Measurements from ENCODE around the gene RAB20. TPM values are rescaled to one million over a fixed set of nuclear protein-coding genes. Genes with fewer than 3 reads are reported as not detected.

The RAB20 gene
- total and polyA plus RNA-seq, 10 of the 15 experiments (the other 5 are each of a cell fraction or from before 2014, with no cell fraction given): 0.48 to 33.1 (median 9.6) TPM

DNA sequence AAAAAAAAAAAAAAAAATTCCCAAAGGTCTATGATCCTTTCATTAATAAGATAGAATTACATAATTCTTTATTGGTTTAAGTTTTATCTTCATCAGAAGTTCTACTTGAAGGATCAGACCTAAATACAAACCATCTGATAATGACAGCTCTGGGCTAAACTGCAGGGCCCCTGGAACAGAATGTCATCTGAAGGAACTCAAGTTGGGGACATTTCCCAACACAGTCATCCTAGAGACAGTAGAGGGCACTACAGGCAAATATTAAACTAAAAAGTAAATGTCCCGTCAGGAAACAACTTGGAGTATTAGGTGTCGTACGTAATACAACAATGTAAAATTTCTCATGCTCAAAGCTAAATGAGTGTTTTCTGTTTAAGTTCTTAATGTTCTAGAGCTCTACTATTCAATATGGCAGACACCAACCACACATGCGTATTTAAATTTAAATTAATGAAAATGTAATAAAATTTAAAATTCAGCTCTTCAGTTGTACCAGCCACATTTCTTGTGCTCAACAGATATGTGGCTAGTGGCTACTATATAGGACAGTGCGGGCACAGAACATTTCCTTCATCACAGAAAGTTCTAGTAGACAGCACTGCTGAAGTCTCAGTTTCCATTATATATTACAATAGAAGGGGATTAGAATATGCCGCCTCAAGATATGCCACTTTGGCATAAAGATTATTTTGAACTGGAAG lies 32.1 kb upstream of the RAB20 start:
- no peaks in the 10 kb centered on the region for H3K27me3 ChIP-seq (replicated peaks in 1 of 2; ENCODE audit: control insufficient read depth in 2 of 2, insufficient read depth in 2 of 2, low read length in 1 of 2)
- no peaks in the 10 kb centered on the region for H3K79me2 ChIP-seq (ENCODE audit: control insufficient read depth, insufficient read depth, low read length)
- no peak overlapping the region; the same call in 1 of the 2 replicates for H2AFZ ChIP-seq (ENCODE audit: control insufficient read depth, low read depth, low read length)
- no peaks in the 10 kb centered on the region for H3K9me3 ChIP-seq (replicated peaks; ENCODE audit: control insufficient read depth, insufficient read depth, low read length)
- RAD21 ChIA-PET (ENCODE audit: unreplicated experiment): interaction anchor here (0.6 to 2.4 kb wide), 24 partner anchors 9 to 1679 kb away, joined by 3 to 20 read pairs (median 3); partner anchors contain the start of gene NAXD
- ATAC-seq: peak; percentile 97
- 23% methylated on average over 6 of the region's 6 CpGs for WGBS (ENCODE audit: insufficient coverage, insufficient replicate concordance, low lambda C conversion rate, missing lambda C conversion rate)
- no peak overlapping the region for H3K4me3 ChIP-seq
- no peak overlapping the region for H3K9ac ChIP-seq (ENCODE audit: control insufficient read depth, insufficient read depth, low read length)
- no peaks in the 10 kb centered on the region for H3K4me1 ChIP-seq (ENCODE audit: control insufficient read depth, insufficient read depth, low read length)
- no peak overlapping the region for H3K4me2 ChIP-seq (ENCODE audit: control insufficient read depth, insufficient read depth)
- in situ Hi-C loops (cut with MboI): loop anchor here (10.0 kb wide), 1 partner anchor 451 kb away; no protein-coding TSS in a partner anchor
- no peak overlapping the region for H3K27ac ChIP-seq (ENCODE audit: control insufficient read depth, insufficient read depth)
- no peaks in the 10 kb centered on the region for H3K36me3 ChIP-seq (ENCODE audit: control insufficient read depth in 2 of 2, insufficient read depth in 2 of 2, low read length in 1 of 2)
- H4K20me1 ChIP-seq (ENCODE audit: control insufficient read depth, insufficient read depth): no peaks in the 10 kb centered on the region
- BruUV-seq (replicated peaks): no TSS peak
- no peak for DNase-seq (ENCODE audit: low read depth, low spot score)
- POLR2A ChIA-PET: interaction anchor here (0.7 kb wide), 3 partner anchors 10 to 130 kb away, joined by 3 to 6 read pairs (median 6); no protein-coding TSS in a partner anchor
- intact Hi-C loops (cut with micrococcal nuclease; ENCODE audit: unreplicated experiment): loop anchor here (1.0 to 5.0 kb wide), 6 partner anchors 23 to 454 kb away; partner anchors contain the start of gene ING1
- peak; percentile 86 for FAIRE-seq
- SMC1A ChIA-PET (ENCODE audit: uncharacterized antibody, unreplicated experiment): interaction anchor here (0.6 to 4.3 kb wide), 25 partner anchors 9 to 370 kb away, joined by 3 to 50 read pairs (median 4); partner anchors contain the start of gene NAXD
- CTCF ChIA-PET: interaction anchor here (0.7 to 5.9 kb wide), 35 partner anchors 9 to 474 kb away, joined by 3 to 82 read pairs (median 4); partner anchors contain the start of genes NAXD and RAB20
- TF ChIP-seq, protein P1, sequence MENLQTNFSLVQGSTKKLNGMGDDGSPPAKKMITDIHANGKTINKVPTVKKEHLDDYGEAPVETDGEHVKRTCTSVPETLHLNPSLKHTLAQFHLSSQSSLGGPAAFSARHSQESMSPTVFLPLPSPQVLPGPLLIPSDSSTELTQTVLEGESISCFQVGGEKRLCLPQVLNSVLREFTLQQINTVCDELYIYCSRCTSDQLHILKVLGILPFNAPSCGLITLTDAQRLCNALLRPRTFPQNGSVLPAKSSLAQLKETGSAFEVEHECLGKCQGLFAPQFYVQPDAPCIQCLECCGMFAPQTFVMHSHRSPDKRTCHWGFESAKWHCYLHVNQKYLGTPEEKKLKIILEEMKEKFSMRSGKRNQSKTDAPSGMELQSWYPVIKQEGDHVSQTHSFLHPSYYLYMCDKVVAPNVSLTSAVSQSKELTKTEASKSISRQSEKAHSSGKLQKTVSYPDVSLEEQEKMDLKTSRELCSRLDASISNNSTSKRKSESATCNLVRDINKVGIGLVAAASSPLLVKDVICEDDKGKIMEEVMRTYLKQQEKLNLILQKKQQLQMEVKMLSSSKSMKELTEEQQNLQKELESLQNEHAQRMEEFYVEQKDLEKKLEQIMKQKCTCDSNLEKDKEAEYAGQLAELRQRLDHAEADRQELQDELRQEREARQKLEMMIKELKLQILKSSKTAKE (IDR thresholded peaks at IDR 0.05; ENCODE audit: low read depth, poor library complexity, severe bottlenecking): peak; percentile 58
- TF ChIP-seq NR2F1 (conservative IDR thresholded peaks at IDR 0.05): no peak
- TF ChIP-seq MXI1 (IDR thresholded peaks at IDR 0.05; ENCODE audit: low read depth, low read length): no peak
- no peak for TF ChIP-seq ZNF207 (IDR thresholded peaks at IDR 0.05; ENCODE audit: borderline replicate concordance)
- TF ChIP-seq, protein P2, sequence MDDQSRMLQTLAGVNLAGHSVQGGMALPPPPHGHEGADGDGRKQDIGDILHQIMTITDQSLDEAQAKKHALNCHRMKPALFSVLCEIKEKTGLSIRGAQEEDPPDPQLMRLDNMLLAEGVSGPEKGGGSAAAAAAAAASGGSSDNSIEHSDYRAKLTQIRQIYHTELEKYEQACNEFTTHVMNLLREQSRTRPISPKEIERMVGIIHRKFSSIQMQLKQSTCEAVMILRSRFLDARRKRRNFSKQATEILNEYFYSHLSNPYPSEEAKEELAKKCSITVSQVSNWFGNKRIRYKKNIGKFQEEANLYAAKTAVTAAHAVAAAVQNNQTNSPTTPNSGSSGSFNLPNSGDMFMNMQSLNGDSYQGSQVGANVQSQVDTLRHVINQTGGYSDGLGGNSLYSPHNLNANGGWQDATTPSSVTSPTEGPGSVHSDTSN (IDR thresholded peaks at IDR 0.05; ENCODE audit: insufficient replicate concordance, low read depth, low read length): no peak
- no peak for TF ChIP-seq ASH2L (IDR thresholded peaks at IDR 0.05; ENCODE audit: borderline replicate concordance, low read depth)
- TF ChIP-seq, protein P3, sequence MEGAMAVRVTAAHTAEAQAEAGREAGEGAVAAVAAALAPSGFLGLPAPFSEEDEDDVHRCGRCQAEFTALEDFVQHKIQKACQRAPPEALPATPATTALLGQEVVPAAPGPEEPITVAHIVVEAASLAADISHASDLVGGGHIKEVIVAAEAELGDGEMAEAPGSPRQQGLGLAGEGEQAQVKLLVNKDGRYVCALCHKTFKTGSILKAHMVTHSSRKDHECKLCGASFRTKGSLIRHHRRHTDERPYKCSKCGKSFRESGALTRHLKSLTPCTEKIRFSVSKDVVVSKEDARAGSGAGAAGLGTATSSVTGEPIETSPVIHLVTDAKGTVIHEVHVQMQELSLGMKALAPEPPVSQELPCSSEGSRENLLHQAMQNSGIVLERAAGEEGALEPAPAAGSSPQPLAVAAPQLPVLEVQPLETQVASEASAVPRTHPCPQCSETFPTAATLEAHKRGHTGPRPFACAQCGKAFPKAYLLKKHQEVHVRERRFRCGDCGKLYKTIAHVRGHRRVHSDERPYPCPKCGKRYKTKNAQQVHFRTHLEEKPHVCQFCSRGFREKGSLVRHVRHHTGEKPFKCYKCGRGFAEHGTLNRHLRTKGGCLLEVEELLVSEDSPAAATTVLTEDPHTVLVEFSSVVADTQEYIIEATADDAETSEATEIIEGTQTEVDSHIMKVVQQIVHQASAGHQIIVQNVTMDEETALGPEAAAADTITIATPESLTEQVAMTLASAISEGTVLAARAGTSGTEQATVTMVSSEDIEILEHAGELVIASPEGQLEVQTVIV (IDR thresholded peaks at IDR 0.05; ENCODE audit: borderline replicate concordance, partially characterized antibody): no peak
- TF ChIP-seq IKZF1 (conservative IDR thresholded peaks at IDR 0.05): no peak
- TF ChIP-seq MEF2B (IDR thresholded peaks at IDR 0.05; ENCODE audit: partially characterized antibody, poor library complexity, severe bottlenecking): no peak
- TF ChIP-seq WRNIP1 (IDR thresholded peaks at IDR 0.05; ENCODE audit: borderline replicate concordance, low read depth, low read length): no peak
- TF ChIP-seq ETV6 (conservative IDR thresholded peaks at IDR 0.05 in 1 of 2, IDR thresholded peaks at IDR 0.05 in 1 of 2; ENCODE audit: borderline replicate concordance in 1 of 2, low read depth in 1 of 2): no peak
- peak; percentile 86 for TF ChIP-seq RAD21 (IDR thresholded peaks at IDR 0.05; ENCODE audit: insufficient read depth, low read depth, low read length)
- TF ChIP-seq SMC3 (IDR thresholded peaks at IDR 0.05; ENCODE audit: borderline replicate concordance, low read length): peak; percentile 66; the same call in 1 of the 2 replicates
- TF ChIP-seq CHD2 (IDR thresholded peaks at IDR 0.05; ENCODE audit: borderline replicate concordance, low read depth, low read length): no peak
- no peak for TF ChIP-seq RBBP5 (conservative IDR thresholded peaks at IDR 0.05)
- no peak for TF ChIP-seq ATF7 (IDR thresholded peaks at IDR 0.05; ENCODE audit: low read depth)
- TF ChIP-seq HDAC2 (IDR thresholded peaks at IDR 0.05): no peak
- no peak for TF ChIP-seq SIN3A (IDR thresholded peaks at IDR 0.05; ENCODE audit: low read depth, low read length)
